SJCRH30 (cell line): ENCODE measurements around the gene RAP1B. TPM values are rescaled to one million over a fixed set of nuclear protein-coding genes. Genes with fewer than 3 reads are reported as not detected.

Experiments
- DNase-seq, 2 experiments: peaks; one replicate each; pipeline ENCODE4 v3.0.0-alpha.2; 2015 to 2020
- H3K27ac ChIP-seq: fragments of 250-450 bp; sonication (Bioruptor Pico); 2 replicates; pipeline ENCODE4 v1.5.1; 2020; ENCODE audit warnings: mild to moderate bottlenecking, moderate library complexity
- H3K27me3 ChIP-seq: fragments of 250-450 bp; sonication (Bioruptor Pico); 2 replicates; pipeline ENCODE4 v1.5.1; 2020; ENCODE audit warnings: mild to moderate bottlenecking, moderate library complexity
- H3K36me3 ChIP-seq: fragments of 250-450 bp; sonication (Bioruptor Pico); 2 replicates; pipeline ENCODE4 v1.5.1; 2020; ENCODE audit warnings: mild to moderate bottlenecking, moderate library complexity
- H3K4me1 ChIP-seq: fragments of 250-450 bp; sonication (Bioruptor Pico); 2 replicates; pipeline ENCODE4 v1.5.1; 2020; ENCODE audit warnings: mild to moderate bottlenecking, moderate library complexity
- H3K4me3 ChIP-seq: fragments of 250-450 bp; sonication (Bioruptor Pico); 2 replicates; pipeline ENCODE4 v1.5.1; 2020; ENCODE audit warnings: mild to moderate bottlenecking, moderate library complexity
- H3K9me3 ChIP-seq: fragments of 250-450 bp; sonication (Bioruptor Pico); replicated peaks from 2 replicates; pipeline ENCODE4 v1.5.1; 2020; ENCODE audit warnings: mild to moderate bottlenecking, moderate library complexity
- total RNA-seq: library from RNA; depleted of rRNA; stranded (reverse); fragments of >200 nt; shearing (Covaris generic); gene quantifications from 2 replicates; pipeline ENCODE4 v1.2.3, GENCODE V29; 2014

RAP1B gene
- total RNA-seq, 1 experiment from 2014 or later = 207 TPM

DNA sequence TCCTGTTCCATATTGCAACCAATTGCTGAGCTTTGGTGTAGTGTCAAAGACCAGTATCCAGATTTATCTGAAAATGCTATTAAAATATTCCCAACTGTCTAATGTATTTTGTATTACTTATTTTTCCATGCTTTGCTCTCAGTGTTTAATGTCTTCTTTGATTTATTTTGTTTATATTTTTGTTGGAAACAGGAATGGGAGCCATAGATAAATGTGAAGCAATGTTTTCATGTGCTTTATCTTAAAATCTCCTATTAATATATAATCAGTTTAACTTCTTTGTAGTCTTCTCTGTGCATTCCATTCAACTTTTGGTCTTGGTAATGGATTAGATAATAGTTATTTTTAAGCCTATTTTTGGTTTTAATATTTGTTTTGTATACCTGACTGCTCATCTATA lies 8.8 kb downstream of the RAP1B start:
- Histone ChIP-seq H3K36me3 (peaks cover 32% of the 10 kb centered on the region), H3K9me3 (0 out of 2 replicates have a peak, but pooled peaks cover 3% of the 10 kb centered on the region), H3K27ac (no peak overlapping the region), H3K4me3 (no peak overlapping the region), H3K4me1 (no peaks in the 10 kb centered on the region), H3K27me3 (no peaks in the 10 kb centered on the region)
- no peak for DNase-seq

DNA sequence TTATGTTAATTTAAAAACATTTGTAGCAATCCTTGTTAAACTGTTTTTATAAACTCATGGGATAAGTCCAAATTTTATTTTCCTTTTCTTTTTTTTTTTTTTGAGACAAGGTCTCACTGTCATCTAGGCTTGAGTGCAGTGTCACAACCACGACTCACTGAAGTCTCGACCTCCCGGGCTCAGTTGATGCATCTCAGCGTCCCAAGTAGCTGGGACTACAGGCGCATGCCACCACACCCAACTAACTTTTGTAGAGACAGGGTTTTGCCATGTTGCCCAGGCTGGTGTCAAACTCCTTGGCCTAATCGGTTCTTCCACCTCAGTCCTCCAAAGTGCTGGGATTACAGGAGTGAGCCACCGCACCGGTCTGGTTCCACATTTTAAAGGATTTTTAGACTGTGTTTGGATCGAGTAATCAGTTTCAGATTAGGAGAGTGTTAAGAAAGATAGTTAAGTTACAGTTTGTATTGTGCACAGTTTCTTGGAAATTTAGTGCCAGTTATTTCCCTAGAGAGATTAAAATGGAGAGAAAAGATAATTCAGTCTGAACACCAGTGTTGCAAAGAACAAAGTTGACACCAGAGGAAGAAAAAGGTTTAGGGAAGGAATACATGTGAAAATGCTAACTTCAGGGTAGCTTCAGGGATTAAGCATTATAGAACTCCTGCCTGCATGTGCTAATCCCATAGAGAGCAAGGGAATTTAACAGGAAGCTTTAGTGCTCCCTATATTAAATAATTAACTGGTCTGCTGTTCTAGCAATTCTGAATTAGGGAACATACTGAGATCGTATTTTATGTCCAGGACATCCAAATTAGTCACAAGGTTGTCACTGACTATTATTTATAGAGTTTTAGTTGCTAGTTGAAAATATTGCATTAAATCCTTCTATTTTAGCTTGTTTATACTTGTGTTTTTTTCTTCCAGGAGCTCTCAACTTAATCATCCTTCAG lies 10.1 kb downstream of the RAP1B start:
- no peak overlapping the region for H3K4me3 ChIP-seq
- peaks cover 35% of the 10 kb centered on the region for H3K36me3 ChIP-seq
- H3K4me1 ChIP-seq = no peaks in the 10 kb centered on the region
- no peak for DNase-seq
- H3K27me3 ChIP-seq = no peaks in the 10 kb centered on the region
- 0 out of 2 replicates have a peak, but pooled peaks cover 3% of the 10 kb centered on the region for H3K9me3 ChIP-seq
- no peak overlapping the region for H3K27ac ChIP-seq

DNA sequence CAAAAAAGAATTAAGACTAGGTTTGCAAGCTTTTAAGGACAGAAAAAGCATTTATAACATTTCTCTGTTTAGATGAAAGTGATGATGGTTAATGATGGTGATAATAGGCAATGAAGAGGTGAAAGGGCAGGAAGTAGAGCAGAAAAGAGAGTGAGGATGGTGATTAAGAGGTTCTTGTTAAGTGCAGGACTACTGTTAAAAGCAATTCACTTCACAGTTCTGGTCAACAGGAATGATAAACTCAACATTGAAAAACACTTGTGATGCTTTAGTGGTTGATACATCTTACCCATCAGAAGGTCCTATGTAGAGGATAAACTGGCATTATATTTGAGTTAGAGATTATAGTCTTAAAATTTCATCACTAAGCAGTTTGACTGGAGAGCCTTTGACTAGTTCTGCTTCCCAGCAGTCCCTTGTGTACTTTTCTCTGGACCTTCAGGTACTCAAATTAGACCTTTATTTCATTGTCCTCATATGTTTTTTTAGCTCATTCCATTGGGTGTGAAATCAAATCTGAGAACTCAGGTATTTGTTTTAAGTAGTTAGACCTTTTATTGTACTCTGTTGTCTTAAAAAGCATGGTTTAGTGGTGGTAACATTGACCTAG lies 10.9 kb downstream of the RAP1B start:
- Histone ChIP-seq H3K36me3 (peaks cover 42% of the 10 kb centered on the region), H3K27ac (no peak overlapping the region), H3K27me3 (no peaks in the 10 kb centered on the region), H3K4me1 (no peaks in the 10 kb centered on the region), H3K4me3 (no peak overlapping the region), H3K9me3 (0 out of 2 replicates have a peak, but pooled peaks cover 3% of the 10 kb centered on the region)
- no peak for DNase-seq

DNA sequence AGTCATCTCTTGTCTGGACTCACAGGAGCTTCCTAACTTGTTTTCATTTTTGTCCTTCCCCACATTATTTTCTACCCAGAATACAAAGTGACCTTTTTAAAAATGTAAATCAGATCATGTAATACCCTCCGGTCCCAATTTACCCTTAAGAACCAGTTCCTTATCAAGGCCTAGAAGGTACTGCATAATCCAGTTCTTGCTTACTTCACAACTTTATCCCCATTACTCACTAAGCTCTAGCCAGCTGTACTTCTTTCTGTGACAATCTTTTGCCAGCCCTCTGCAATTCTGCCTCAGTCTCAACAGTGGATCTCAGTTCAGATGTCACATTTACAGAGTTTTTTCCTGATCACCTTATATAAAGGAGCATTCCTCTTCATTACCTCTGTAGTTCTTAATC lies 11.6 kb downstream of the RAP1B start:
- Histone ChIP-seq H3K27ac (no peak overlapping the region), H3K4me3 (no peak overlapping the region), H3K4me1 (no peaks in the 10 kb centered on the region), H3K9me3 (0 out of 2 replicates have a peak, but pooled peaks cover 3% of the 10 kb centered on the region), H3K36me3 (peaks cover 42% of the 10 kb centered on the region), H3K27me3 (no peaks in the 10 kb centered on the region)
- no peak for DNase-seq

DNA sequence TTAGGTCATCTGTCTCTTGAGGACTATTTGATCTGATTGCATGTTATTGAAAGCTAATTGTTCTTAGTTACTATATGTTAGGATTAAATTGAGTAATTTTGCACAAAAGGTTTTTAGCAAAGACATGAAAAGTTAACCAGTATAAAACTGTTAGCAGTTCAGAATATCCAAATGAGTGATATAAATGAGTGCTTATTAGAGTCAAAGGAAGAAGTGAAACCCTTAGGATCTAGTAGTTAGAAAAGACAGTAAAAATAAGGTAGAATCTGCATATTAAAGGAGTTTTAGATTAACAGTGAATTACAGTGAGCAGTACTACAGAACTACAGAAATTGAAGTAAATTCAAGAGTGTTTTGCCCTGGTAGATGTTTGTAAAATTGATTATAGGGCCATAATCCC lies 12.4 kb downstream of the RAP1B start:
- no peak overlapping the region for H3K4me3 ChIP-seq
- H3K27ac ChIP-seq = no peak overlapping the region
- H3K9me3 ChIP-seq = peaks cover 8% of the 10 kb centered on the region; the same call in 1 of the 2 replicates
- no peaks in the 10 kb centered on the region for H3K4me1 ChIP-seq
- no peak for DNase-seq
- H3K36me3 ChIP-seq = peaks cover 48% of the 10 kb centered on the region
- H3K27me3 ChIP-seq = no peaks in the 10 kb centered on the region

DNA sequence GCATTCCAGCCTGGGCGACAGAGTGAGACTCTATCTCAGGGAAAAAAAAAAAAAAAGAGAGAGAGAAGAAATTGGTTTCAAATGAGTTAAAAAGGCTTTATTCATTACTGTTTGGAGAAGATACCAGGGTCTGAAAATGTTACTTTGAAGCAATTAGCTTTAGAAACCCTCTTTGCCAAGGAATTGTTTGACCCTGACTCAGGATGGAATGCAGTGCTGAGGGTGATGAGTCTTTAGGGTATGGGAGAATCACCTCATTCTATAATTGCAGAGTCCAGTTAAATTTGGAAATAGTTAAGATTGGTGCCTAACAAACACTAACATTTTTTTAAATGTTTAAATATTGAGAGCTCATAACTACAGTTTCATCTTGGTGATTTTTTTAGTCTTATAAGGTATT lies 13.3 kb downstream of the RAP1B start:
- Histone ChIP-seq H3K27me3 (no peaks in the 10 kb centered on the region), H3K4me3 (no peak overlapping the region), H3K9me3 (peaks cover 8% of the 10 kb centered on the region; the same call in 1 of the 2 replicates), H3K4me1 (no peaks in the 10 kb centered on the region), H3K27ac (no peak overlapping the region), H3K36me3 (peaks cover 57% of the 10 kb centered on the region)
- no peak for DNase-seq

DNA sequence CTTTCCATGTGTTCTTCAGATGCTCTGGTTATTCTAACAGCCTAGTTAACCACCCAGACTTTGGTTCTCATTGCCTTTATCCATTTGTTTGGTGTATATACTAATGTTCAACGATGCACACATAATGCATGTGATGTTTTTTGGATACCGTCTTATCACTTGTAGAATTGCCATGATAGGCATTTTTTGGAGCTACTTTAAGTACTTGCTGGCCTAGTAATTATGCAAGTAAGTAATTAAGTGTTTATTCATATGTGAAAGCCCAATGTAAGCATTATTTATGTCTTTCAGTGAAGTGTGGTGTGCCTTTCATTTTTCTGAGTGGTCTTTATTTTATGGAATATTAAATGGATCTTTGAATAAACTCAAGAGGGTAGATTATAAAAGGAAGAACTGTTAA lies 14.2 kb downstream of the RAP1B start:
- no peaks in the 10 kb centered on the region for H3K4me1 ChIP-seq
- H3K27ac ChIP-seq = no peak overlapping the region
- no peaks in the 10 kb centered on the region for H3K27me3 ChIP-seq
- H3K9me3 ChIP-seq = peaks cover 6% of the 10 kb centered on the region; the same call in 1 of the 2 replicates
- no peak overlapping the region for H3K4me3 ChIP-seq
- peaks cover 55% of the 10 kb centered on the region for H3K36me3 ChIP-seq
- no peak for DNase-seq

DNA sequence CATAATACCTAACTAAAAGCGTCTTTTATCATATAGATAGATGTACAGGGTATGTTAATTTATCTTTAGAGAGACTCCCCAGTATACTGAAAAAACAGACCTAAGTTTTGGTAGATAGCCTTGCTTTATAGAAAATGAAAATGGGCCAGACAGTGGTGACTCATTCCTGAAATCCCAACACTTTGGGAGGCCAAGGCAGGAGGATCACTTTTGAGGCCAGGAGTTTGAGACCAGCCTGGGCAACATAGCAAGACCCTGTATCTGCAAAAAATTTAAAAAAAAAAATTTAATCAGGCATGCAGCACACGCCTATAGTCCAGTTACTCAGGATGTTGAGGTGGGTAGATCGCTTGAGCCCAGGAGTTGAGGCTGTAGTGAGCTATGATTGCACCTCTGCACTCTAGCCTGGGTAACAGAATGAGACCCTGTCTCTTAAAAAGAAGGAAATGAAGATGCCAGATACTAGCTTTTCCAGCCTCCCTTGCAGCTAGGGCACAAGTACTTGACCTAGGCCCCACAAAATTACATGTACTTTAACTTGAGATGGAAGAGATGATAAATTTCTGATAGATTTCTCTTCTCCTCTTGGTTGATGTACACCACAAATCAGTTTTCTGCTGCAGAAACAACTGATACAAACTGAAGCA lies 17.1 kb downstream of the RAP1B start:
- Histone ChIP-seq H3K4me3 (no peak overlapping the region), H3K4me1 (no peaks in the 10 kb centered on the region), H3K9me3 (peaks cover 6% of the 10 kb centered on the region; the same call in 1 of the 2 replicates), H3K27ac (no peak overlapping the region), H3K27me3 (no peaks in the 10 kb centered on the region), H3K36me3 (peaks cover 50% of the 10 kb centered on the region)
- DNase-seq = no peak

DNA sequence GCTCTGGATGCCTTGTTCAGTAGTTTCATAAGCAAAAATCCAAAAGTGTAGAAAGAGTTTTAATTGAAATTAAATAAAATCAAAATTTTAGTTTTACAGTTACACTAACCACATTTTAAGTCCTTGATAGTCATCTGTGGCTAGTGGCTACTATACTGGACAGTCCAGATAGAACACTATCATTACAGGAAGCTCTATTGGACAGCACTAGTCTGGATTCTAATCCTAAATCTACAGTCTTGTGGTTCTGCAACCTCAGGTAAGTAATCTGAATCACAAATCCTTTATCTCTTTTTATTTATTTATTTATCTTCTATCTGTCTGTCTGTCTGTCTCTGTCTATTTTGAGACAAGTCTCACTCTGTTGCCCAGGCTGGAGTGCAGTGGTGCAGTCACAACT lies 18.0 kb downstream of the RAP1B start:
- no peaks in the 10 kb centered on the region for H3K27me3 ChIP-seq
- H3K36me3 ChIP-seq = peaks cover 56% of the 10 kb centered on the region
- H3K4me1 ChIP-seq = no peaks in the 10 kb centered on the region
- DNase-seq = no peak
- H3K27ac ChIP-seq = no peak overlapping the region
- H3K9me3 ChIP-seq = peaks cover 6% of the 10 kb centered on the region; the same call in 1 of the 2 replicates
- H3K4me3 ChIP-seq = no peak overlapping the region

DNA sequence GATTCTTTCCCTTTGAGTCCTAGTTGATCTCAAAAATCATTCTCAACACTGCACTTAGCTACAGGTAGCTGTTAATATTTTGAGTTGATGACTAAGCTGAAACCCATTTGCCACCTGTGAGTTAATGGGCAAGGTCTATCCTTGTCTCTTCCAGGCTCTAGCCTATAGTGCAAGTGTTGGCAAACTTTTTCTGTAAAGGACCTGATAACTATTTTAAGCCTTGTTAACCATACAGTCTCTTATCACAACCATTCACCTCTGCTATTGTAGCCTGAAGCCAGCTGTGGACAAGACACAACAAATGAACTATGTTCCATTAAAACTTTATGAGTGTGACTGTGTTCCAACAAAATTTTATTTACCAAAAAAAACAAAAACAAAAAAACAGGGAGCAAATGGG lies 19.4 kb downstream of the RAP1B start:
- Histone ChIP-seq H3K36me3 (peaks cover 51% of the 10 kb centered on the region), H3K4me1 (no peaks in the 10 kb centered on the region), H3K4me3 (no peak overlapping the region)

DNA sequence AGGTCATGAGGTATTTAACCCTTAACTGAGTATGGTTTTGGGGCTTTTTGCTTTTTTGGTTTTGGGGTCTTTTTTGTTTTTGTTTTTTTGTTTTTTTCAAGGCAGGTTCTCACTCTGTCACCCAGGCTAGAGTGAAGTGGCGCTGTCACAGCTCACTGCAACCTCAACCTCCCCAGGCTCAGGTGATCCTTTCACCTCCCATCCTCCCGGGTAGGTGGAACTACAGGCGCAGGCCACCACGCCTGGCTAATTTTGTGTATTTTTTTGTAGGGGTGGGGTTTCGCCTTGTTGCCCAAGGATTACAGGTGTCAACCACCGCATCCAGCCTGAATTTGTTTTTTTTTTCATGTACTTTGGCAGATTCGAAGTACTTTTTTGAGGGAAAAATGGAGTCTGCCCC lies 19.9 kb downstream of the RAP1B start:
- no peaks in the 10 kb centered on the region for H3K27me3 ChIP-seq
- no peak overlapping the region for H3K4me3 ChIP-seq
- no peak for DNase-seq
- H3K4me1 ChIP-seq = no peaks in the 10 kb centered on the region
- H3K9me3 ChIP-seq = peaks cover 6% of the 10 kb centered on the region; the same call in 1 of the 2 replicates
- H3K36me3 ChIP-seq = peaks cover 48% of the 10 kb centered on the region
- no peak overlapping the region for H3K27ac ChIP-seq

More for the DNA sequence above, 19.4 kb downstream of the RAP1B start:
- Histone ChIP-seq H3K9me3 (peaks cover 6% of the 10 kb centered on the region; the same call in 1 of the 2 replicates), H3K27me3 (no peaks in the 10 kb centered on the region), H3K27ac (no peak overlapping the region)
- DNase-seq = no peak

DNA sequence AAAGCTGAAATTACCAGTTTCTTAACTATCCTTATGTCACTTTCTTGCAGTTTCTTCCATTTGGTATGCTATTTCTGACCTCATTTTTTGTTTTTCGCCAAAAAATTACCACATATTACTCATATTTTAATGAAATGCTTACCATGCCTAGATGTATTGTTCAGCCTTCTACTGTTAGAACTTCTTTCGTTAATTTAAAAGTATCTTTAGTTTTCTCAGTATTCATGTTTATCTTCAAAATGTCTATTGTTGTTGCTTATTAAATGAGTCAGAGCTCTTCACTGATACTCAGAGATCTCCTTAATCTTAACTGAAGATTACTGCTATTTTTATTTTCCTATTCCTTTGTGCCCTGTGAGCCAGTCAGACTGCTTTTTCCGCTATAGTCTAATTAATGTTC lies 20.5 kb downstream of the RAP1B start:
- Histone ChIP-seq H3K4me3 (no peak overlapping the region), H3K4me1 (peaks cover 3% of the 10 kb centered on the region), H3K27me3 (no peaks in the 10 kb centered on the region), H3K27ac (no peak overlapping the region), H3K9me3 (peaks cover 6% of the 10 kb centered on the region; the same call in 1 of the 2 replicates), H3K36me3 (peaks cover 44% of the 10 kb centered on the region)
- DNase-seq = no peak

DNA sequence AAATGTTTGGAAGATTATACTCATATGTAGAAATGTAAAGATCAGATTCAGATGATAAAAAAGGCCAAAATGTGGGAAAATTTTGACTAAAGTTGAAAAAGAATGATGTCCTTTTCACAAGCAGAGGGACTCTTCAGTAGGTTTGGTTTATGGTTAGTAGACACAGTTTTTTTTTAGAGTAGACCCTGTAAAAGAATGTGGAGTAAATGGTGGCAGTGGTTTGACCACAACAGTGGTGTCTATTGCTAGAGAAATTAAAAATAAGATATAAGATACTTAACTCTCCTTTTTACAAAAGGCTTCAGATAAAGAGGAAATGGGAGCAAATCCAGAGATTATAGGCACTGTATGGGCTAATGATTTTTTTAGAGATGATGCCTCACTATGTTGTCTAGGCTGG lies 21.8 kb downstream of the RAP1B start:
- Histone ChIP-seq H3K27ac (no peak overlapping the region), H3K36me3 (peaks cover 33% of the 10 kb centered on the region), H3K9me3 (peaks cover 5% of the 10 kb centered on the region; the same call in 1 of the 2 replicates), H3K4me1 (peaks cover 13% of the 10 kb centered on the region), H3K4me3 (no peak overlapping the region), H3K27me3 (no peaks in the 10 kb centered on the region)
- DNase-seq = no peak

DNA sequence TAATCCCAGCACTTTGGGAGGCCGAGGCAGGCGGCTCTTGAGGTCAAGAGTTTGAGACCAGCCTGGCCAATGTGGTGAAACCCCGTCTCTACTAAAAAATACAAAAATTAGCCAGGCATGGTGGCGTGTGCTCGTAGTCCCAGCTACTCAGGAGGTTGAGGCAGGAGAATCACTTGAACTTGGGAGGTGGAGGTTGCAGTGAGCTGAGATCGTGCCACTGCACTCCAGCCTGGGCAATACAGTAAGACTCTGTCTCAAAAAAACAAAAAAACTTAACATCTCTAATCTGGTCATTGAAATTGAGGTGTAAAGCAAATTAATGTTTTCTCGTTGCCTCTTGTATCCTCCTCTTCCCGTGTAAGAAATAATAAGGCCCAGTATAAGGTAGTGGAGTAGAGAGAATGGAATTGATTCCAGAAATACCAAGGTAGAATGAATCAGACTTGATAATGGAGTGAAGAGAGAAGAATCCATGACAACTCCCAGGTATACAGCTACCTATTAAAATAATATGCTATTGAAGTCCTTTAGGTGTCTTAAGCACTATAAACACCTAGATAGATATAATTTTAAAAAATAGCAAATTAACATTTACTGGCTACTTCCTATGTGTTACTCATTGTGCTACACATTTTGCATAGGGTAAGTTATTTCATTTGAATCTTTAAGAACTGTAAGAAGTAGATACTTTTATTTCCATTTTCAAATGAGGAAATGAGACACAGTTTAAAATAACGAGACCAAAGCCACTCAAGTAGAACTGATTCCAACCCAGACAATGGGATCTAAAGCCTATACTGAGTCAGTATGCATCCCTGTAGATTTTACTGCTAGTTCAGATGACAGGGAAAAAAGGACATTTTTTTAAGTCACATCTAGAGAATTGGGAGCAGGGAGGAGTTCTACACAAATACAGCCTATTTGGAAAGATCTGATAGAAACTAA lies 23.2 kb downstream of the RAP1B start:
- Histone ChIP-seq H3K9me3 (no peaks in the 10 kb centered on the region), H3K4me1 (peaks cover 27% of the 10 kb centered on the region), H3K4me3 (no peak overlapping the region), H3K27ac (no peak overlapping the region), H3K36me3 (peaks cover 19% of the 10 kb centered on the region), H3K27me3 (no peaks in the 10 kb centered on the region)
- DNase-seq = no peak
